MM.1S (cell line): Measurements from ENCODE around the gene ZNF229.
"Not testable (repeated sequence)": the region's sequence is repeated elsewhere in the genome, so short reads cannot be mapped to it uniquely, and the experiment has no call there.

Source experiments
- DNase-seq: peaks from one replicate; pipeline ENCODE4 v3.0.0-alpha.2; 2015
- H2AFZ ChIP-seq: fragments of 300-600 bp; sonication (generic); 2 replicates; pipeline ENCODE4 v1.6.0; 2016; ENCODE audit warnings: antibody characterized with exemption, low read length
- H3F3A ChIP-seq: fragments of 300-600 bp; sonication (generic); 2 replicates; pipeline ENCODE4 v1.6.1; 2016; ENCODE audit warnings: mild to moderate bottlenecking, antibody characterized with exemption, low read length, moderate library complexity, mixed read lengths; ENCODE audit not compliant: insufficient read depth
- H3K27ac ChIP-seq: fragments of 300-600 bp; sonication (generic); 2 replicates; pipeline ENCODE4 v1.5.1; 2016; ENCODE audit warnings: mild to moderate bottlenecking, low read length
- H3K27me3 ChIP-seq: fragments of 300-600 bp; sonication (generic); replicated peaks from 2 replicates; pipeline ENCODE4 v1.6.0; 2016; ENCODE audit warnings: low read length; ENCODE audit not compliant: insufficient read depth
- H3K36me3 ChIP-seq: fragments of 300-600 bp; sonication (generic); replicated peaks from 2 replicates; pipeline ENCODE4 v1.6.1; 2016; ENCODE audit warnings: mild to moderate bottlenecking, low read length, mixed read lengths; ENCODE audit not compliant: insufficient read depth
- H3K4me1 ChIP-seq: fragments of 300-600 bp; sonication (generic); 2 replicates; pipeline ENCODE4 v1.6.1; 2016; ENCODE audit warnings: low read length, mixed read lengths
- H3K4me2 ChIP-seq: fragments of 300-600 bp; sonication (generic); 2 replicates; pipeline ENCODE4 v1.6.0; 2016; ENCODE audit warnings: low read depth, low read length
- H3K4me3 ChIP-seq: fragments of 300-600 bp; sonication (generic); 2 replicates; pipeline ENCODE4 v1.5.1; 2016; ENCODE audit warnings: low read length, mixed read lengths
- H3K79me2 ChIP-seq: fragments of 300-600 bp; sonication (generic); 2 replicates; pipeline ENCODE4 v1.6.1; 2016; ENCODE audit warnings: mixed run types, low read length, mixed read lengths
- H3K9ac ChIP-seq: fragments of 300-600 bp; sonication (generic); 2 replicates; pipeline ENCODE4 v1.6.1; 2016; ENCODE audit warnings: low read length, mixed read lengths
- H3K9me2 ChIP-seq: fragments of 300-600 bp; sonication (generic); replicated peaks from 2 replicates; pipeline ENCODE4 v1.6.1; 2016; ENCODE audit warnings: mild to moderate bottlenecking, low read length, mixed read lengths; ENCODE audit not compliant: insufficient read depth
- H3K9me3 ChIP-seq: fragments of 300-600 bp; sonication (generic); replicated peaks from 2 replicates; pipeline ENCODE4 v1.6.1; 2016; ENCODE audit warnings: mild to moderate bottlenecking, low read length, mixed read lengths; ENCODE audit not compliant: insufficient read depth
- H4K20me1 ChIP-seq: fragments of 300-600 bp; sonication (generic); 2 replicates; pipeline ENCODE4 v1.6.1; 2016; ENCODE audit warnings: mild to moderate bottlenecking, low read length, moderate library complexity, mixed read lengths; ENCODE audit not compliant: insufficient read depth
- EZH2 ChIP-seq: fragments of 300-600 bp; sonication (generic); optimal IDR thresholded peaks from 2 replicates; pipeline ENCODE3; 2017; ENCODE audit warnings: low read depth, mild to moderate bottlenecking, antibody characterized with exemption, low read length, mixed read lengths
- EZH2phosphoT487 ChIP-seq: fragments of 300-600 bp; sonication (generic); IDR thresholded peaks from 2 replicates; pipeline ENCODE4 v1.6.1; 2018; ENCODE audit warnings: antibody characterized with exemption, low read length
- TF ChIP-seq, protein P1 (sequence below): fragments of 300-600 bp; sonication (generic); IDR thresholded peaks from 2 replicates; pipeline ENCODE4 v1.5.1; 2016; ENCODE audit warnings: antibody characterized with exemption, low read length, mixed read lengths

The ZNF229 gene

DNA sequence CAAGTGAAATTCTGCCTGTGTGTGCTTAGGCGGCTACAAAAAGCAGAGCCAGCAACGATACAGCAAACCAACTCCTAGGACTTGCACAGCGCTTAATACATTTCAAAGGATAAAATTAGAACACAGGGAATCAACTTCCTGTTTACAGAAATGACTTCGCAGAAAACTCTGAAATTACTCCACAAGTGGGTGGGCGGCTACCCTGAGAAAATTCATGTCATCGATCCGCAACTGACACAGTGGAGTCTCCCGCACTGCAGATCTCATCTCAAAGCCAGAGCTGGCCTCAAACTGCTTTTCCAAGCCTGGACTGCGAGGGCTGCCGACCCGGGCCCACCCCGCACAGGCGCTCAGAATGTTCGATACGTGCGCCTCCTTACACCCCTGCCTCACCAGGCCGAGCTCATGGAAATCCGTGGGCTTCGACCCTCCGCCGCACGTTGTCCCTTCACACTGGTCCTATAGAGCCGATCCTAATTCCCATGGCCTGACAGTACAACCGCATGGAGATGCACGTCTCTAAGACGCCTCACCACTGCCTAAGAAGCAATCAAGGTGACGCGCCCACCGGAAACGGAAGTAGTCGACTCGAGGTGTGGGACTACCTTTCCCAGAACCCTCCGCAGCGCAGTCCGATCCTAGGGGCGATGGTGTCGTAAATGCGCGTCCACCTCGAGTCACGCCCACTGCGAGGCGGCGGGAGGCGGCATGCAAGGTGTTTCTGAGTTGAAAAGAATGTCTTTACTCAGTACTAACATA is at the start of gene ZNF229:
Gene ZNF229 (minus strand): TSS at position 557 of the 759 bp plus-strand sequence. CDS start 5,625 bp downstream, outside the sequence.
- Histone ChIP-seq H3K9ac (no peak within 1 kb of the TSS), H3K4me3 (no peak within 1 kb of the TSS), H3F3A (no peaks in the 10 kb centered on the region), H3K79me2 (no peaks in the 10 kb centered on the region), H3K27me3 (no peaks in the 10 kb centered on the region; the same call in 1 of the 2 replicates), H3K4me1 (no peaks in the 10 kb centered on the region), H3K36me3 (no peaks in the 10 kb centered on the region), H3K27ac (no peak within 1 kb of the TSS), H3K9me3 (no peaks in the 10 kb centered on the region), H3K9me2 (no peaks in the 10 kb centered on the region), H4K20me1 (no peaks in the 10 kb centered on the region), H3K4me2 (peak within 1 kb of the TSS; percentile 1; the same call in 1 of the 2 replicates), H2AFZ (0 out of 2 replicates have a peak within 1 kb of the TSS, but pooled peaks have one; percentile 44)
- DNase-seq = peak; percentile 33
- TF ChIP-seq EZH2phosphoT487 (no peak), EZH2 (no peak)
- TF ChIP-seq, protein P1, sequence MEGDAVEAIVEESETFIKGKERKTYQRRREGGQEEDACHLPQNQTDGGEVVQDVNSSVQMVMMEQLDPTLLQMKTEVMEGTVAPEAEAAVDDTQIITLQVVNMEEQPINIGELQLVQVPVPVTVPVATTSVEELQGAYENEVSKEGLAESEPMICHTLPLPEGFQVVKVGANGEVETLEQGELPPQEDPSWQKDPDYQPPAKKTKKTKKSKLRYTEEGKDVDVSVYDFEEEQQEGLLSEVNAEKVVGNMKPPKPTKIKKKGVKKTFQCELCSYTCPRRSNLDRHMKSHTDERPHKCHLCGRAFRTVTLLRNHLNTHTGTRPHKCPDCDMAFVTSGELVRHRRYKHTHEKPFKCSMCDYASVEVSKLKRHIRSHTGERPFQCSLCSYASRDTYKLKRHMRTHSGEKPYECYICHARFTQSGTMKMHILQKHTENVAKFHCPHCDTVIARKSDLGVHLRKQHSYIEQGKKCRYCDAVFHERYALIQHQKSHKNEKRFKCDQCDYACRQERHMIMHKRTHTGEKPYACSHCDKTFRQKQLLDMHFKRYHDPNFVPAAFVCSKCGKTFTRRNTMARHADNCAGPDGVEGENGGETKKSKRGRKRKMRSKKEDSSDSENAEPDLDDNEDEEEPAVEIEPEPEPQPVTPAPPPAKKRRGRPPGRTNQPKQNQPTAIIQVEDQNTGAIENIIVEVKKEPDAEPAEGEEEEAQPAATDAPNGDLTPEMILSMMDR = no peak

DNA sequence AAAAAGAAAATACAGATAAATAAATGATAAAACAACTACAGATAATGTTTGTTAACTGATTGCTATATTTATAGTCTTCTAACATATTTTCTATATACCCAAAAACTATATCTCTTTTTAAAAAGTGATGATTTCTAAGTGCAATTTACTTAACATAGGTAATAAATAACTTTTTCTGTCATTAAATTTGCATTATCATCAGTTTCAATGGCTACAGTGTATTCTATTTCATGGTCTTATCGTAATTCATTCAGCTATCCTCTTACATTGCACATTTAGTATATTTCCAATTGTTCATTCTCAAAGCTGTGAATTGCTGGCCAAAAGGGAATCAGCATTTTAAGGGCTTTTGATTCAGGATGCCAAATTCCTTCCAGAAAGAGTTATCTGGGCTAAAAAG is 48.4 kb upstream of the ZNF229 start:
- Histone ChIP-seq H3K27me3 (peaks cover 5% of the 10 kb centered on the region), H3K36me3 (peaks cover 5% of the 10 kb centered on the region; the same call in 1 of the 2 replicates), H3K4me3 (no peak overlapping the region), H2AFZ (no peak overlapping the region), H3K79me2 (peaks cover 16% of the 10 kb centered on the region), H3F3A (no peaks in the 10 kb centered on the region), H3K4me1 (no peaks in the 10 kb centered on the region; the same call in 1 of the 2 replicates), H4K20me1 (no peaks in the 10 kb centered on the region), H3K4me2 (no peak overlapping the region), H3K9me2 (no peaks in the 10 kb centered on the region), H3K9me3 (no peaks in the 10 kb centered on the region), H3K9ac (no peak overlapping the region), H3K27ac (no peak overlapping the region)
- DNase-seq = no peak
- TF ChIP-seq EZH2phosphoT487 (no peak), EZH2 (no peak)
- TF ChIP-seq, protein P1 = no peak

DNA sequence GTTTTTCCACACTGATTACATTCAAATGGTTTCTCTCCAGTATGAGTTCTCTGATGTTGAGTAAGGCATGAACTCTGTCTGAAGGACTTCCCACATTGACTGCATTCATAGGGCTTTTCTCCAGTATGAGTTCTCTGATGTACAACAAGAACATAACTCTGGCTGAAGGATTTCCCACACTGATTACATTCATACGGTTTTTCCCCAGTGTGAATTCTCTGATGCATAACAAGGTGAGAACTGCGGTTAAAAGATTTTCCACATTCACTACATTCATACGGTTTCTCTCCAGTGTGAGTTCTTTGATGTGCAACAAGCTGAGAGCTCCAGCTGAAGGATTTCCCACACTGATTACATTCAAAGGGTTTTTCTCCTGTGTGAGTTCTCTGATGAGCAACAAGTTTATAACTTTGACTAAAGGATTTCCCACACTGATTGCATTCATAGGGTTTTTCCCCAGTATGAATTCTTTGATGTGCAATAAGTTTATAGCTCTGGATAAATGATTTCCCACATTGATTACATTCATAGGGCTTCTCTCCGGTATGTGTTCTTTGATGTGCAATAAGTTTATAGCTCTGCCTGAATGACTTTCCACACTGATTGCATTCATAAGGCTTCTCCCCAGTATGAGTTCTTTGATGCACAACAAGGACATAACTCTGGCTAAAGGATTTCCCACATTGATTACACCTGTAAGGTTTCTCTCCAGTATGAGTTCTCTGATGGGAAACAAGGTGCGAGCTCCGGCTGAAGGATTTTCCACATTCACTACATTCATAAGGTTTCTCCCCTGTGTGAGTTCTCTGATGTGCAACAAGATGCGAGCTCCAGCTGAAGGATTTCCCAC is 28.5 kb upstream of the ZNF229 start:
- Histone ChIP-seq H3K4me2 (no peak overlapping the region), H3K36me3 (peaks cover 15% of the 10 kb centered on the region), H3K27me3 (no peaks in the 10 kb centered on the region), H3K9me3 (0 out of 2 replicates have a peak, but pooled peaks cover 2% of the 10 kb centered on the region), H3K9me2 (no peaks in the 10 kb centered on the region), H3K4me3 (no peak overlapping the region), H3K4me1 (no peaks in the 10 kb centered on the region), H3K27ac (no peak overlapping the region), H3F3A (peaks cover 7% of the 10 kb centered on the region; the same call in 1 of the 2 replicates), H4K20me1 (no peaks in the 10 kb centered on the region), H3K79me2 (no peaks in the 10 kb centered on the region), H2AFZ (no peak overlapping the region), H3K9ac (no peak overlapping the region)
- TF ChIP-seq EZH2phosphoT487 (no peak), EZH2 (no peak)
- TF ChIP-seq, protein P1 = no peak
- DNase-seq = no peak

DNA sequence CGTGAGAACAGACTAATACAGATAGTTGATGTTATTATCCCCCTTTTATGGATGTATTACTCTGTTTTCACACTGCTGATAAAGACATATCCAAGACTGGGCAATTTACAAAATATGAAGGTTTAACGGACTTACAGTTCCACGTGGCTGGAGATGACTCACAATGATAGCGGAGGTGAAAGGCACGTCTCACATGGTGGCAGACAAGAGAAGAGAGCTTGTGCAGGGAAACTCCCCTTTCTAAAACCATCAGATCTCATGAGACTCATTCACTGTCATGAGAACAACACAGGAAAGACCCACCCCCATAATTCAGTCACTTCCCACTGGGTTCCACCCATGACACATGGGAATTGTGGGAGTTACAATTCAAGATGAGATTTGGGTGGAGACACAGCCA is 20.5 kb upstream of the ZNF229 start:
- H3K4me3 ChIP-seq, H2AFZ ChIP-seq, H3F3A ChIP-seq, H3K9me3 ChIP-seq, H3K79me2 ChIP-seq, H3K4me2 ChIP-seq, H3K9me2 ChIP-seq, H3K9ac ChIP-seq, H3K27ac ChIP-seq, H3K27me3 ChIP-seq, DNase-seq, H3K36me3 ChIP-seq, H4K20me1 ChIP-seq, H3K4me1 ChIP-seq: not testable (repeated sequence)

DNA sequence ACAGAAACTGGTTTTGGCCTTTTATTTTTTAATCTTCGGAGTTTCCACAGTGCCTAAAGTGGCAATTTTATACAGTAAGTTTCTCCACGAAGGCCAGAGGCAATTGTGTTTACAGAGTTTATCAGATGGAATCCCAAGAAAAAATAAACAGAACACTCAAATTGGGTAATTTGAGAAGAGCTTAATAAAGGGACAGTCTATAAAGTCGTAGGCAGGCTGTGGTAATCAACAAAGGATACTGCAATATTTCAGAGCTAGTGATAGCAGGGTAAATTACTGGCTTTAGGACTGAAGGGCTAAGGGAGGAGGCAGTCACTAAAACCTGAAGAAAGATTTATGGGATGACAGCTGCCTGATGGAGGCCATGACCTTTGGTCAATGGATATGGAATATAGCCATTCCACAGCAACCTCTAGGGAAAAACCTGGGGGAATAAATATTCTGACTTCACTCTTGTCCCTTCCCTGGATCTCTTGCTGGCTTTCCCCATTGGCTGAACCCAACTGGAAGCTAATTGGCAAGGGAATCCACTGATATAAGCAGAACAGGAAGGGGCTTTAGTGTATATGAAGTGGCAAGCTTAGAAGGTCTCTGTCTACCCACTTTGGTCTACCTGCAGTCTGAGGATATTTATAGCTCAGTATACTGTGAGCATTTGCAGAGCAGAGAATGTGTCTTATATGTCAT is 14.5 kb upstream of the ZNF229 start:
- H3K9me3 ChIP-seq, DNase-seq, H3K79me2 ChIP-seq, H3K9me2 ChIP-seq, H3K4me3 ChIP-seq, H3K9ac ChIP-seq, H3K36me3 ChIP-seq, H3F3A ChIP-seq, H4K20me1 ChIP-seq, H3K4me2 ChIP-seq, H3K4me1 ChIP-seq, H2AFZ ChIP-seq, H3K27ac ChIP-seq, H3K27me3 ChIP-seq: not testable (repeated sequence)
